GM18502 (cell line): ENCODE measurements around the gene EHBP1.
"Not testable (repeated sequence)": the region's sequence is repeated elsewhere in the genome, so short reads cannot be mapped to it uniquely, and the experiment has no call there.

Source experiments
- ATAC-seq: cut with Tn5 transposase; IDR thresholded peaks from one replicate; pipeline ENCODE4 v1.9.1; 2021; ENCODE audit warnings: mild to moderate bottlenecking; ENCODE audit not compliant: unreplicated experiment, poor library complexity

The EHBP1 gene

GRCh38 chr2:62731275-62731674 lies 25.8 kb downstream of the EHBP1 start:
- ATAC-seq: no peak

- no peak for ATAC-seq
Measured at GRCh38 chr2:62732262-62732777, 26.8 kb downstream of the EHBP1 start.

- ATAC-seq: no peak
Measured at GRCh38 chr2:62733546-62733945, 28.0 kb downstream of the EHBP1 start.

- no peak for ATAC-seq
Measured at GRCh38 chr2:62736899-62737559, 31.5 kb downstream of the EHBP1 start.

GRCh38 chr2:62738981-62739936 lies 33.7 kb downstream of the EHBP1 start:
- no peak for ATAC-seq

- no peak for ATAC-seq
Measured at GRCh38 chr2:62740221-62740620, 34.7 kb downstream of the EHBP1 start.

- no peak for ATAC-seq
Measured at GRCh38 chr2:62741127-62741526, 35.6 kb downstream of the EHBP1 start.

- no peak for ATAC-seq
Measured at GRCh38 chr2:62741954-62742722, 36.6 kb downstream of the EHBP1 start.

GRCh38 chr2:62743506-62743905 lies 38.0 kb downstream of the EHBP1 start:
- no peak for ATAC-seq

- no peak for ATAC-seq
Measured at GRCh38 chr2:62744603-62745002, 39.1 kb downstream of the EHBP1 start.

GRCh38 chr2:62745891-62746481 lies 40.5 kb downstream of the EHBP1 start:
- no peak for ATAC-seq

- no peak for ATAC-seq
Measured at GRCh38 chr2:62747169-62747568, 41.7 kb downstream of the EHBP1 start.

GRCh38 chr2:62747876-62748275 lies 42.4 kb downstream of the EHBP1 start:
- ATAC-seq: no peak

GRCh38 chr2:62749111-62749510 lies 43.6 kb downstream of the EHBP1 start:
- ATAC-seq: not testable (repeated sequence)

- no peak for ATAC-seq
Measured at GRCh38 chr2:62757029-62757428, 51.5 kb downstream of the EHBP1 start.

- no peak for ATAC-seq
Measured at GRCh38 chr2:62760026-62760425, 54.5 kb downstream of the EHBP1 start.

- ATAC-seq: no peak
Measured at GRCh38 chr2:62760555-62760954, 55.0 kb downstream of the EHBP1 start.

- no peak for ATAC-seq
Measured at GRCh38 chr2:62765619-62766376, 60.3 kb downstream of the EHBP1 start.

- no peak for ATAC-seq
Measured at GRCh38 chr2:62768615-62769014, 63.1 kb downstream of the EHBP1 start.
